Uterus (tissue), 4 donors: ENCODE measurements around the gene C1QBP. TPM values are rescaled to one million over a fixed set of nuclear protein-coding genes. Genes with fewer than 3 reads are reported as not detected.

Experiments
- DNase-seq, 2 donors: peaks; one replicate each; pipeline ENCODE4 v3.0.0-alpha.2; 2019 to 2020
- H3K27ac ChIP-seq, 2 donors: fragments of 200-600 bp; sonication (generic); 1 replicate in 1 of 2; 2 replicates in 1 of 2; pipeline ENCODE4 v1.5.1; 2016 to 2018
- H3K27me3 ChIP-seq, 2 donors: fragments of 200-600 bp; sonication (generic); one replicate each; pipeline ENCODE4 v1.5.1; 2018 to 2019; ENCODE audit warnings: control low read depth in 1 of 2
- H3K36me3 ChIP-seq, 2 donors: fragments of 200-600 bp; sonication (generic); one replicate each; pipeline ENCODE4 v1.5.1; 2019; ENCODE audit warnings: control low read depth in 1 of 2
- H3K4me1 ChIP-seq, 2 donors: fragments of 200-600 bp; sonication (generic); one replicate each; pipeline ENCODE4 v1.5.1; 2018 to 2019; ENCODE audit warnings: control low read depth in 1 of 2
- H3K4me3 ChIP-seq, 2 donors: fragments of 200-600 bp; sonication (generic); 1 replicate in 1 of 2; 2 replicates in 1 of 2; pipeline ENCODE4 v1.5.1; 2018 to 2019; ENCODE audit warnings: mild to moderate bottlenecking in 1 of 2
- H3K9me3 ChIP-seq, 2 donors: fragments of 200-600 bp; sonication (generic); one replicate each; pipeline ENCODE4 v1.5.1; 2019; ENCODE audit warnings: control low read depth in 1 of 2
- POLR2A ChIP-seq, 2 donors: fragments of 450-650 bp; IDR thresholded peaks; one replicate each; pipeline ENCODE4 v1.6.1; 2016; ENCODE audit warnings: antibody characterized with exemption in 2 of 2, mild to moderate bottlenecking in 1 of 2, moderate library complexity in 1 of 2
- intact Hi-C: fragments of 100-400 bp; cut with DNase I; formaldehyde crosslinking; loops from one replicate; pipeline ENCODE4 v1.15.1; 2023; ENCODE audit warnings: low total_unique reads
- total RNA-seq, 4 donors: library from RNA; depleted of rRNA in 3 of 4; stranded (reverse); fragments of >200 nt in 3 of 4; gene quantifications; one replicate each; pipeline versions ENCODE4 v1.1.0 to v1.2.4, GENCODE V29; 2014 to 2023
- TF ChIP-seq, protein P1 (sequence below), 4 experiments: fragments of 200-600 bp in 2 of 4; fragments of 450-650 bp in 2 of 4; sonication (generic) in 2 of 4; IDR thresholded peaks; one replicate each; pipeline ENCODE4 v1.5.1; 2016 to 2019; ENCODE audit warnings: antibody characterized with exemption in 4 of 4, mild to moderate bottlenecking in 2 of 4, moderate library complexity in 1 of 4
- donor health status: DM: yes; HTN: yes; CAD: no.

The C1QBP gene, protein sequence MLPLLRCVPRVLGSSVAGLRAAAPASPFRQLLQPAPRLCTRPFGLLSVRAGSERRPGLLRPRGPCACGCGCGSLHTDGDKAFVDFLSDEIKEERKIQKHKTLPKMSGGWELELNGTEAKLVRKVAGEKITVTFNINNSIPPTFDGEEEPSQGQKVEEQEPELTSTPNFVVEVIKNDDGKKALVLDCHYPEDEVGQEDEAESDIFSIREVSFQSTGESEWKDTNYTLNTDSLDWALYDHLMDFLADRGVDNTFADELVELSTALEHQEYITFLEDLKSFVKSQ
- total RNA-seq, result 10 to 100 TPM; 49.2 to 98.4 (median 80.7) TPM

DNA sequence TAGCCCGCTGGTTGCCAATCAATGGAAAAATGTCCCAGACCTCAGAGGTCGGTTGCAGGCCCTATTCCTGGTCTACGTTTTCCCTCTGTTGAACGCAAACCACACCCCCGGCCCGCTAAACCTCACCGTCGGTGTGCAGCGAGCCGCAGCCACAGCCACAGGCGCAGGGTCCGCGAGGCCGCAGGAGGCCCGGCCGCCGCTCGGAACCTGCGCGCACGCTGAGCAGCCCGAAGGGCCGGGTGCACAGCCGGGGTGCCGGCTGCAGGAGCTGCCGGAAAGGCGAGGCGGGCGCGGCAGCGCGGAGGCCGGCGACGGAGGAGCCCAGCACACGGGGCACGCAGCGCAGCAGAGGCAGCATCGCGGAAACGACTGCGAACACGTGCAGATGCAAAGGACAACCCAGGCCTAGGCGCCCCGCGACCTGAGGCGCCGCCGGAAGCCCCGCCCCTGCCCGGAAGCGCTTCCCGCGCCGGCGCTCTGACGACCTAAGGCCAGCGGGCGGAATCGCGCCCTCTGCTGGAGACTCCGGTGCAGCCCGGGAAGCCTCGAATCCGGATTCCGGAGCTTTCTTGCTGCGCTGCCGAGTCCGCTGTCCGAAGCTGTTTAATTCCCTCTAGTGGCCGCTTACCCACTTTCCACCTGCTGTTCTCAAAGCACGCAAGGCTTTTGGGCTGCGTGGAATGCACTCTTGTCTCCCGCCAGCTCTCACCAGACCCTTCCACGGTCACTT lies at the start of gene C1QBP:
C1QBP (minus strand) TSS at position 440 of the 730 bp plus-strand sequence; CDS start at position 358, 82 bp downstream.
- TF ChIP-seq, protein P1, sequence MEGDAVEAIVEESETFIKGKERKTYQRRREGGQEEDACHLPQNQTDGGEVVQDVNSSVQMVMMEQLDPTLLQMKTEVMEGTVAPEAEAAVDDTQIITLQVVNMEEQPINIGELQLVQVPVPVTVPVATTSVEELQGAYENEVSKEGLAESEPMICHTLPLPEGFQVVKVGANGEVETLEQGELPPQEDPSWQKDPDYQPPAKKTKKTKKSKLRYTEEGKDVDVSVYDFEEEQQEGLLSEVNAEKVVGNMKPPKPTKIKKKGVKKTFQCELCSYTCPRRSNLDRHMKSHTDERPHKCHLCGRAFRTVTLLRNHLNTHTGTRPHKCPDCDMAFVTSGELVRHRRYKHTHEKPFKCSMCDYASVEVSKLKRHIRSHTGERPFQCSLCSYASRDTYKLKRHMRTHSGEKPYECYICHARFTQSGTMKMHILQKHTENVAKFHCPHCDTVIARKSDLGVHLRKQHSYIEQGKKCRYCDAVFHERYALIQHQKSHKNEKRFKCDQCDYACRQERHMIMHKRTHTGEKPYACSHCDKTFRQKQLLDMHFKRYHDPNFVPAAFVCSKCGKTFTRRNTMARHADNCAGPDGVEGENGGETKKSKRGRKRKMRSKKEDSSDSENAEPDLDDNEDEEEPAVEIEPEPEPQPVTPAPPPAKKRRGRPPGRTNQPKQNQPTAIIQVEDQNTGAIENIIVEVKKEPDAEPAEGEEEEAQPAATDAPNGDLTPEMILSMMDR (IDR thresholded peaks at IDR 0.05), result peak; percentile 98 to 100 (median 99)
- peak; percentile 42 to 69 for TF ChIP-seq POLR2A (IDR thresholded peaks at IDR 0.05)
- intact Hi-C loops, result no loop called here
- peak; percentile 89 to 93 for DNase-seq
- peak within 1 kb of the TSS; percentile 47 to 95 for H3K4me3 ChIP-seq
- H3K27me3 ChIP-seq, result no peaks in the 10 kb centered on the region
- no peaks in the 10 kb centered on the region for H3K36me3 ChIP-seq
- H3K9me3 ChIP-seq, result no peaks in the 10 kb centered on the region
- peaks cover 5 to 7% of the 10 kb centered on the region in 2 donors for H3K4me1 ChIP-seq
- peak within 1 kb of the TSS; percentile 67 to 69 for H3K27ac ChIP-seq

DNA sequence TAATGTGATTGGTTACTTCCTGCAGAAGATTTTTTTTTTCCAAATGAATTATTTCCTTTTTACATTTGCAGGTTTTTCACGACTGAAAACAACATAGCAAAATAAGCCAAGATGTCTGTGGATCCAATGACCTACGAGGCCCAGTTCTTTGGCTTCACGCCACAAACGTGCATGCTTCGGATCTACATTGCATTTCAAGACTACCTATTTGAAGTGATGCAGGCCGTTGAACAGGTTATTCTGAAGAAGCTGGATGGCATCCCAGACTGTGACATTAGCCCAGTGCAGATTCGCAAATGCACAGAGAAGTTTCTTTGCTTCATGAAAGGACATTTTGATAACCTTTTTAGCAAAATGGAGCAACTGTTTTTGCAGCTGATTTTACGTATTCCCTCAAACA lies 49.8 kb upstream of the C1QBP start:
- H3K27me3 ChIP-seq, result no peaks in the 10 kb centered on the region
- intact Hi-C loops, result no loop called here
- no peaks in the 10 kb centered on the region for H3K9me3 ChIP-seq
- TF ChIP-seq POLR2A (IDR thresholded peaks at IDR 0.05), result no peak
- TF ChIP-seq, protein P1 (IDR thresholded peaks at IDR 0.05), result no peak
- peaks cover 3 to 8% of the 10 kb centered on the region in 2 donors for H3K4me1 ChIP-seq
- no peak for DNase-seq
- no peak overlapping the region for H3K27ac ChIP-seq
- H3K4me3 ChIP-seq, result no peak overlapping the region
- H3K36me3 ChIP-seq, result no peaks in the 10 kb centered on the region

DNA sequence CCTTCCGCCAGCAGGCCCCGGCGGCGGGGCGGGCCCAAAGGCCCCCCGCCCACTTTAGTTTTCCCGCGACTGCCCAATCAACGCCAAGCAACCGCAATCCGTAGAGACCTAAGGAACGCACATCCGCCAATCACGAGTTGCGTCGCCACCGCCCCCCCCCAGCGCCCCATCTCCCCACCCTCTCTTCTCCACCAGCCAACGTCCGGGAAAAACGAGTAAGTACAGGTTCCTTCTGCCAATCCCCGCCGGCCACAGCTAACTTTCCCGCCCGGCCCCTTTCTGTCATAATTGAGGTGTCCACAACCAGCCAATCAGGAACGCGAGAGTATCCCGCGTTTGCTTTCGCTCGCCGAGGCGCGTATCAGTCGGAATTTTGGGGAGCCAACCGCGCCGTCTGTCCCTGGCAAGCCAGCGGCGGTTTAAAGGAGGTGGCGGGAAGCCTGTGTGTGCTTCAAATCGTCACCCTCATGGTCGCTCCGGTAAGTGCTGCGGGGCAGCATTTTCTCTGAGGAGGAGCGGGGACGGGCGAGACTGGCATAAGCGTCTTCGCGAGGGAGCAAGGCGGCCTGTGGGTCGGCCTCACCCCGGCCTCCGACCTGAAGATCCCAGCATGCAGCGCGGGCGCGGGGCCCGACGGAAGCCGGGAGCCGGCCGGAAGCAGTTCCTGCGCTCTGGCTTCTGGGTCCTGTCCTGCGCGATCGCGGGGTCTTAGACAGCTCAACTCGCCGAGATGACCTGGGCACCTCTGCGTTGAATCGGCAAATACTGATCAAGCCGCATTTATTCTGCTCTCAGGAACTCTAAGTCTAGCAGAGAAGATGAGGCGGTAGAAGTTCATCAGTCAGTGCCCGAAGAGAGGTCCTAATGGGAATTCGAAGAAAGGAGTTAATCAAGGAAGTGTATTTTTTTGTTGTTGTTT lies 47.5 kb upstream of the C1QBP start, which contains the start of gene MIS12:
MIS12 (plus strand) TSS at position 361 of the 919 bp plus-strand sequence. CDS start 2,297 bp downstream, outside the sequence.
- Histone ChIP-seq H3K4me1 (peaks cover 3 to 8% of the 10 kb centered on the region in 2 donors), H3K36me3 (no peaks in the 10 kb centered on the region), H3K27me3 (no peaks in the 10 kb centered on the region), H3K4me3 (peak within 1 kb of the TSS; percentile 62 to 92), H3K27ac (peak within 1 kb of the TSS; percentile 98 to 99), H3K9me3 (no peaks in the 10 kb centered on the region)
- intact Hi-C loops, result no loop called here
- peak; percentile 97 to 99 for DNase-seq
- TF ChIP-seq, protein P1 (IDR thresholded peaks at IDR 0.05), result peak in 1 of 4 experiments; percentile 2
- peak; percentile 76 to 83 for TF ChIP-seq POLR2A (IDR thresholded peaks at IDR 0.05)

DNA sequence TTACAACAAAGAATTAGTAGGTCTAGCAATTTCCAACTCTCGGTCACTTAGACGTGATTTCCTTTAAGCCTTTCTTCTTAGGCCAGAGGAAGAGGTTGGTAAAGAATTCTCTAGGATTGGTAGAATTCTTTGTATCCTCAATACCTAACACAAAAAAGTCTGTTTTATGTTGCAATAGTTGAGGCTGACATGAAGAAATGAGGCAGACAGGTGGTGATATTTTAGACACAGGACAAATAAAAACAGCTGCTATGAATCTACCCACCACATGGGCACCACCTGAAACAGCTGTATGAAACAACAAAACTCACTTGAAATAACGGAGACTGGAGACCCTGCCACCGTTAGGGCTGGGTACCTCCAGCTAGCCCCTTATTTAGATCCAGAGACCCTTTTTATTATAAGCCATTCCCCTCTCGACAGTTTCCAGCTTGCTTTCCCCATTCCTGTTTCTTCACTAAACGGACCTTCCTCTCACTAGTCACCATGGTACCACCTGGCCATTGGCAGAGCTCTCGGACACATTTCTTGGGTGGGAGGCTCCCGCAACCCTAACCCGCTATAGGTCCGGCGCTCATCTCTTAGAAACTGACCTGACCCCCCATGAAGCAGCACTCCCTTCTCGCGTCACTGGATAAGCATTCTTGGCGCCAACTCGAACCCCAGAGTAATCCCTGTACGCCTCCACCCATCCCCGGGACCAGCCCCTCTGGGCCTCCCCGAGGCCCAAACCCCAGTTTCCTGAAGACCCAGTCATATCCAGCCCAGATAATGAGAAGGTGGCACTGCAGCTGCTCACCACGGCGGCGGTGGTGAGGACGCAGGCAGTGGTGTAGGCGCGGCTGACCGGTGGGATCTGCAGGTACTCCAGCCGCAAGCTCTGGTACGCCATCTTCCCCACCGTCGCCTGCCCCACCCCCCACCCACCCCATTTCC lies 46.6 kb upstream of the C1QBP start, which contains the start of gene DERL2:
DERL2 (minus strand) TSS at position 909 of the 936 bp plus-strand sequence; CDS start at position 892, 17 bp downstream.
- TF ChIP-seq, protein P1 (IDR thresholded peaks at IDR 0.05), result no peak
- TF ChIP-seq POLR2A (IDR thresholded peaks at IDR 0.05), result peak in 1 of 2 donors; percentile 8
- Histone ChIP-seq H3K27me3 (no peaks in the 10 kb centered on the region), H3K4me1 (peaks cover 3 to 8% of the 10 kb centered on the region in 2 donors), H3K27ac (peak within 1 kb of the TSS; percentile 98 to 99), H3K36me3 (no peaks in the 10 kb centered on the region), H3K9me3 (no peaks in the 10 kb centered on the region), H3K4me3 (peak within 1 kb of the TSS; percentile 62 to 92)
- intact Hi-C loops, result no loop called here
- no peak for DNase-seq
